ENCODE measurements around the gene TRIM66. TPM values are rescaled to one million over a fixed set of nuclear protein-coding genes. Genes with fewer than 3 reads are reported as not detected.
A peak's percentile ranks its signal among the peaks of the same experiment; 100 is the strongest.

Gene TRIM66
- total and polyA plus RNA-seq, 9 of the 15 experiments (the other 6 are each of a cell fraction or from before 2014, with no cell fraction given): 1.1 to 7.3 (median 4.9) TPM

GRCh38 chr11:8688414-8689362 lies 6.2 kb upstream of the TRIM66 start (continued):
- peak in 1 of 2 experiments; percentile 89; a peak in 2 of 4 replicates for TF ChIP-seq ZNF639 (CRISPR knock-in tag; conservative IDR thresholded peaks at IDR 0.05 in 1 of 2, IDR thresholded peaks at IDR 0.05 in 1 of 2)
- TF ChIP-seq CREM (IDR thresholded peaks at IDR 0.05; ENCODE audit: low read depth): peak; percentile 84
- 0 out of 2 replicates have a peak, but pooled peaks have one; percentile 36 for TF ChIP-seq ZNF584 (CRISPR knock-in tag; IDR thresholded peaks at IDR 0.05; ENCODE audit: low read depth)
- no peak for TF ChIP-seq MAFF (IDR thresholded peaks at IDR 0.05; ENCODE audit: low read length)
- TF ChIP-seq STAT5A (IDR thresholded peaks at IDR 0.05; ENCODE audit: borderline replicate concordance, low read length): peak; percentile 6; the same call in 1 of the 2 replicates
- TF ChIP-seq ASH1L (IDR thresholded peaks at IDR 0.05; ENCODE audit: borderline replicate concordance, low read depth, partially characterized antibody): peak; percentile 54
- TF ChIP-seq LCOR (CRISPR knock-in tag; IDR thresholded peaks at IDR 0.05): peak; percentile 70; the same call in 1 of the 2 replicates
- peak; percentile 14; the same call in 1 of the 2 replicates for TF ChIP-seq TCF3 (CRISPR knock-in tag; IDR thresholded peaks at IDR 0.05)
- TF ChIP-seq NCOA6 (IDR thresholded peaks at IDR 0.05): no peak
- no peak for TF ChIP-seq COPS2 (conservative IDR thresholded peaks at IDR 0.05)
- no peak for TF ChIP-seq CREBBP (IDR thresholded peaks at IDR 0.05; ENCODE audit: low read depth, low read length)
- no peak for TF ChIP-seq RFX5 (IDR thresholded peaks at IDR 0.05; ENCODE audit: low read depth, low read length)
- no peak for TF ChIP-seq MEF2A (IDR thresholded peaks at IDR 0.05; ENCODE audit: control insufficient read depth, low read depth, low read length)
- no peak for TF ChIP-seq ADNP (tag; IDR thresholded peaks at IDR 0.05)
- TF ChIP-seq, protein P1, sequence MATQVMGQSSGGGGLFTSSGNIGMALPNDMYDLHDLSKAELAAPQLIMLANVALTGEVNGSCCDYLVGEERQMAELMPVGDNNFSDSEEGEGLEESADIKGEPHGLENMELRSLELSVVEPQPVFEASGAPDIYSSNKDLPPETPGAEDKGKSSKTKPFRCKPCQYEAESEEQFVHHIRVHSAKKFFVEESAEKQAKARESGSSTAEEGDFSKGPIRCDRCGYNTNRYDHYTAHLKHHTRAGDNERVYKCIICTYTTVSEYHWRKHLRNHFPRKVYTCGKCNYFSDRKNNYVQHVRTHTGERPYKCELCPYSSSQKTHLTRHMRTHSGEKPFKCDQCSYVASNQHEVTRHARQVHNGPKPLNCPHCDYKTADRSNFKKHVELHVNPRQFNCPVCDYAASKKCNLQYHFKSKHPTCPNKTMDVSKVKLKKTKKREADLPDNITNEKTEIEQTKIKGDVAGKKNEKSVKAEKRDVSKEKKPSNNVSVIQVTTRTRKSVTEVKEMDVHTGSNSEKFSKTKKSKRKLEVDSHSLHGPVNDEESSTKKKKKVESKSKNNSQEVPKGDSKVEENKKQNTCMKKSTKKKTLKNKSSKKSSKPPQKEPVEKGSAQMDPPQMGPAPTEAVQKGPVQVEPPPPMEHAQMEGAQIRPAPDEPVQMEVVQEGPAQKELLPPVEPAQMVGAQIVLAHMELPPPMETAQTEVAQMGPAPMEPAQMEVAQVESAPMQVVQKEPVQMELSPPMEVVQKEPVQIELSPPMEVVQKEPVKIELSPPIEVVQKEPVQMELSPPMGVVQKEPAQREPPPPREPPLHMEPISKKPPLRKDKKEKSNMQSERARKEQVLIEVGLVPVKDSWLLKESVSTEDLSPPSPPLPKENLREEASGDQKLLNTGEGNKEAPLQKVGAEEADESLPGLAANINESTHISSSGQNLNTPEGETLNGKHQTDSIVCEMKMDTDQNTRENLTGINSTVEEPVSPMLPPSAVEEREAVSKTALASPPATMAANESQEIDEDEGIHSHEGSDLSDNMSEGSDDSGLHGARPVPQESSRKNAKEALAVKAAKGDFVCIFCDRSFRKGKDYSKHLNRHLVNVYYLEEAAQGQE (IDR thresholded peaks at IDR 0.05; ENCODE audit: borderline replicate concordance): peak; percentile 79
- TF ChIP-seq, protein P1 (CRISPR knock-in tag; IDR thresholded peaks at IDR 0.05; ENCODE audit: low read depth): peak; percentile 76

All from K562 (cell line).